GM18519 (cell line): ENCODE results near the gene TTLL11.

Source experiments
- ATAC-seq: cut with Tn5 transposase; IDR thresholded peaks from one replicate; pipeline ENCODE4 v1.9.1; 2021; ENCODE audit warnings: mild to moderate bottlenecking, moderate library complexity; ENCODE audit not compliant: unreplicated experiment, low FRiP score

Gene TTLL11

DNA sequence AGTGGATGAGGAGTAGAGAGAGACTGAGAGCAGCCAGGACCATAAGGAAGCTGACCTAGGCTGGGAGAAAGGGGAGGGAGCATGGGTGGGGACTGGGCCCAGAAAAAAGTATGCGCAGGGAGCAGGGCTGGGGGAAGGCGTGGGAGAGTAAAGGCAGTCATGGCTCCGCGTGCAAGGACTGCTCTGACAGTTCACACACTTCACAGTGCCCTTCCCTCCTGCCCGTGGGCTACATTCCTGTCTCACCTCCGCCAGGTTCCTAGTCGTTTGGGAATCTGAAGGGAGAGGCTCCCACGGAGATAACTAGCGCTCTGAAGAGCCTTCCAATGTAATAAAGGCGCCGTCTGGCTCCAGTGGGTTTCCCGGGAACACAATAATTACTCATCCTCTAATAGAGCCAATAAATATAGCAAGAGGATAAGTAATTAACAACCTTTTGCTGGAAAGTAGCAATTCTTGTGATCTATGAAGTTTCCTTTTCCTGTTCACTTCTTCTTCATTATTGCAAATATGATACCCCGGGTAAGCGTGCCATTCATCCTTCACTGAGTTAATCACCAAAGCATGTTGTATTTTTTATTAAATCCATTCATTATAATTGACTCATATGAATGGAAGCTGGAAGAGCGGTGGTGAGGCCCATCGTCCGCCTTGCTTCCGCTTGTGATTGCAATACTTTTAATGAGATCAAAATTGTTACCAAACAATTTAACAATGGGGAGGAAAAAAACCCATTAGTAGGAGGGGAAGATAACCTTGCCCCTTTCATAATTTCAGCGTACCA, 39.3 kb downstream of the TTLL11 start:
- ATAC-seq: no peak

DNA sequence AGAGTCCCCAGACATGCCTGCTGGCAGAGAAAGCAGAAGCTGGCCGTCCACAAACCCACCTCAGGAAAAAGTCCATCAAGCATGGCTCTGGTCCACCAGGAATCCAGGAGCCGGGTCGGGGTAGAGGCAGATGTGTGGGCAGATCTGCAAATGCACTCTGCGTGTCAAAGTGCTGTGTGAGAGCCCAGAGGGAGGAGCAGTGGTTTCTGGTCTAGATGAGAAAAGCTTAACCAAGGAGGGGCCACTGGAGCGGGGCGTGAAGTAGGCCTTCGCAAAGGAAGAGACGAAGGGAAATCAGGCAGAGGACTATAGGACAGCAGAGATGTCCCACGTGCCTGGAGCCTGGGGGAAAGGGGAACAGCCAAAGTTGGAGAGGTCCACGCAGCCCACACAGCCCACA, 40.0 kb downstream of the TTLL11 start:
- no peak for ATAC-seq

DNA sequence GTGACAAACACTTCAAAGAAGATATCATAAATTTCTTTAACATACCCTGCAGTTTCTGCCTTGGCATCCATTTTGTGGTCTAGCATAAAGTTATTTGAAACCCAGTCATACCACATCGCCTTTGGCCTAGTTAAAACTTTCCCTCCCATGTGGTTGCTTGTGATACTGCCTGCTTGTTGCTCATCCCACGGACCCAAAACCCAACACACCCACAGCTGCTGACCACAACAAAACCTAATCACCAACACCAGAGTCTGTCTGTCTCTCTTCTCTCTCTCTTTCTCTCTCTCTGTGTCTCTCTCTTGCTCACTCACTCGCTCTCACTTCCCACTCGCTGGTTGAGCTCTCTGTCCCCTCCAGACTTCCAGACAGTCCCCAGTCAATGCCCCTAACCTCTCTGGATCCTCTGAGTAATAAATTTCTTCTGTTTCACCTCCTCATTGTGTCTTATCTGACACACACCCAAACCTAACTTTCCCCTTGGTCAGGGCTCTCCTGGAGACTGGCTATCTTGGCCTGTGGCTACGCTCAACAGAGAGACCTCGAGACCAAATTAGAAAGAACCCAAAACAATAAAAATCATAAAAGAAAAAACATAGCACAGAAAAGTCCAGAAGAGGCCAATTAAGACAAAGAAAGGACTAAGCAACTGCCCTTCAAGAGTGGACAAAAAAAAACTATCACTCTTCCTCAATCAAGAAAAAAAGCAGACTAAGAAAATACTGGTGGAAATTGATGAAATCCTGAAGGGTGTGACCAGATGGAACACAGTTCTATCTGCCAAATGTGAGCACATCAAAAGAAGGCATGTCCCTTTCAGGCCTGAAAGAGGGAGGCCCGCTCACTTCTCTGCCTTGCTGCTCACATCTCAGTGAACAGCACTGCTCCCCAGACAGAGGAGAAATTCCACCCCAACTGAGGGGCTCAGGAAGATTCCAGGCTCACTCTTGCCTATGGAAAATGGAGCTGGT, 41.5 kb downstream of the TTLL11 start:
- no peak for ATAC-seq

DNA sequence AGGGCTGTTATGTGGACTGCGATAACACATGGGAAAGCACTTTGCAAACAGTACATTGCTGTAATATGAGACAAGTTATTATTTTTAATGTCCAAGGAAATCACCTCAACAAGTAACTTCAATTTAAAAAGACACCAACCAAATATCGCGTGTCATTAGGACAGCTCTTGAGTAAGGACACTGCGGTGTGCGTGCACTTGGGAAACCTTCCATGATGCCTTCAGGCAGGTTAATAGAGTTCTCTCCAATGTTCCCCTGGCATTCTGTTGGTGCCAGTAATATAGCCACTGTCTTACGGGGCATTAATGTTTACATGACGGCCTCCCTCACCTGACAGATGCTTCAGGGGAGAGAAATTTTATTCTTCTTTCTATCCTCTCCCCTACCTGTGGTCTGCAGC, 42.9 kb downstream of the TTLL11 start:
- ATAC-seq: no peak

GRCh38 chr9:122042056-122042455, 51.1 kb downstream of the TTLL11 start:
- no peak for ATAC-seq

DNA sequence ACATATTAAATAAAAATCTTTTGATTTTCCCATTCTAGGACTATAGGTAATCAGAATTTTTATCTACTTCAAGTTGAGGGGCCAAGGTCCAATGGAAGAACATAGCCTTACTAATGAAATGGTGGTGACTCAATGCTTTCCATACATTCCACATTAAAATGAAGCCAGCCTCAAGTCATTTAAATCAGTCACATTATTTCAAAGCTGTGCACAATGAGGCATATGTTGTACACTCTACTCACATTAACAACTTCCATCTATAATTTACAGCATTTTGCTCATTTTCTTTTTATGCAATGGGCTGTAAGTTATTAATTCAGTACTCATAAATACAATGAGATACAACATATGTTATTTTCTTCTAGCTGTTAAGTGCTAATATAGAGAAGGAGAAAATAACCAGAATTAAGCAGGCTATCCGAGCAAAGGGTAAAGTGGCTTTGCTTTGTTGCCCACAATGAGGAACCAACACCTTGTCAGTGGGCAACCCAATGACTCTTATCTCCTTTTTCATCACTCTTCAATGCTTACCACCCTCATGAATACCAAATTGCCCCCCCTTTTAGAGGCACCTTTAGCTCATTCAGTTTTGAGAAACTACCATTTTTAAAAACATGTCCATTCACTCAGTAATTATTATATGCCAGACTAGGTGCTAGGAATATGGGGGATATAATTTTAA, 52.4 kb downstream of the TTLL11 start:
- no peak for ATAC-seq

- no peak for ATAC-seq
Measured at GRCh38 chr9:122039234-122039633, 53.9 kb downstream of the TTLL11 start.

DNA sequence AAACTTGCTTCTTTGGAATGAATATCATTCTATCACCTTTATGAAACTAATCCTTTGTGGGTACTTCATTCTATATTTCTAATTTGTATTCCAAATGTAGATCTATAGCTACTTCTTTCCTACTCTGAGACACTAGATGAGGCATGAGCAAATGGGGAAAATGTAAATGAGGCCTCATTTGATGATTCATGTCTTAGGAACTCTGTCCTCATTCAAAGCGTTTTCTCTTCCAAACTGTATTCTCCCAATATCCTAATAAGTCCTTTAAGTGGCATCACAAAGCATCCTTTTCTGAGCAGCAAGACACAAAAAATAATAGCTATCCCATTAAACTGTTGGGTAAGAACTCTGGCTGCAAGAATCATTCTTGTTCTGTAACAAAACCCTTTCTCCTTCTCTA, 56.1 kb downstream of the TTLL11 start:
- ATAC-seq: no peak

DNA sequence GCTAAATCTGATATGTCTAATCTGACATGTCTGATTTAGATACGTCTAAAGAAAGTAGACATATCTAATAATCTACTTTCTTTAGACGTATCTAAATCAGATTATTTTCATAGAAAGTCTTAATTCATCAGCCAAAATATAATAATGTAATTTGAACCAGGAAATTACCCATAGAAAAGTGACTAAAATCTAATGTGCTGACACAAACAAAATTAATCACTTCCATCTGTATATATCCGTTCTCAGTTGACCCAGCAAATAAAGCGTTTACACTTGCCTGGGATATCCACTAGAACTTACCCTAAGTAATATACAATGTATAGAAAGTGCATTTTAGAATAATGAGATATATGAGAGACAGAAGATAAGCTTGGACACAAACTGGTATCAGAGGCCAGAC, 56.7 kb downstream of the TTLL11 start:
- ATAC-seq: no peak

GRCh38 chr9:122033775-122034373, 59.2 kb downstream of the TTLL11 start:
- no peak for ATAC-seq

GRCh38 chr9:122032346-122032745, 60.8 kb downstream of the TTLL11 start:
- ATAC-seq: no peak

DNA sequence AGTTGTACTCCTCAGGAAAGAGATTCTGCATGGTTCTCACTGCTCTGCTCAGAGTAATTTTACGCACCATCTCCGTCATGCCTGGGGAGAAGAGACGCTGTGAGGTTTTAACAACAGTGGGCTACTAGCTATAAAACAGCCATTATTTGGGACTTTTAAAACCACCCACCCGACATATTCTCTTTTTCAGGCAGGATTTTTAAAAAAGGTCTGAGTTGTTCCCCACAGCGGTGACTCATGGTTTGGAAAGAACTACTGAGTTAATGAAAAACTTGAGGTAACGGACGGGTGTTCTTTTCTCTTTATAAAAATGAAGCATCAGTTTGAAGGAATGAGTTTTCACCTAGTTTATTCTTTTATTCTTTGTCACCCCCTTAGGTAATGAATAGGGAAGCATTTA, 61.3 kb downstream of the TTLL11 start:
- no peak for ATAC-seq

- no peak for ATAC-seq
Measured at GRCh38 chr9:122031157-122031556, 62.0 kb downstream of the TTLL11 start.

- no peak for ATAC-seq
Measured at GRCh38 chr9:122030357-122030756, 62.8 kb downstream of the TTLL11 start.

- no peak for ATAC-seq
Measured at GRCh38 chr9:122029898-122030297, 63.2 kb downstream of the TTLL11 start.

DNA sequence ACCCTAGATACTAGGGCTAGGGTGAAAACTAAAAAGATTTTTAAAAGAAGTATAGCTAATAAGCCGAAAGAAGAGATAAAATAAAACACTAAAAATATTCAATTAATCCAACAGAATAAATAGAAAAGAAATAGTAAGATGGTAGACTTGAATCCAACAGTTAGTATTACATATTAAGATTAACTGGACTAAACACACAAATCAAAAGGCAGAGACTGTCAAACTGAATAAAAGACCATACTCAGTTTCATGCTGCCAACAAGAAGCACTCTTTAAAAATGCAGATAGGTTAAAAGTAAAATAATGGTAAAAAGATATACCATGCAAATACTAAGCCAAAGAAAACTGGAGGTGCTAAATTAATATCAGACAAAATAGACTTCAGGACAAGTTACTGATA, 65.0 kb downstream of the TTLL11 start:
- no peak for ATAC-seq

- no peak for ATAC-seq
Measured at GRCh38 chr9:122020398-122020797, 72.7 kb downstream of the TTLL11 start.

GRCh38 chr9:122016744-122017143, 76.4 kb downstream of the TTLL11 start:
- no peak for ATAC-seq

DNA sequence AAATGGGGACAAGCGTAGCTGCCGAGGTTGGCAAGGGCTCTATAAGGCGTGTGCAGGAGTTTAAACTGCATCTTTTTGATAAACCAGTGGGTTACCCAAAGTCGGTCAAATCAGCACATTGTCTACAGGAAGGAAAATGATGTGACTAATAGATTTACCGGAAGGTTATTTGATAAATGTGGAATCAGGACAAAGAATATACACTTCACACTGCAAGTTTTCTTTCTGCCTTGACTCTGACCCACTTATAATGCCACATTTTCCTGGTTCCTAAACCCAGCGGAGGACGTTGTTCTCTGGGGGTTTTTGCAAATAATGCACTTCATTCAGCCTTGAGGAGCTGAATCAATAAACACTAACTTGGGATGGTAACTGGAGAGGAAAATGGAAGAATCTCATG, 76.8 kb downstream of the TTLL11 start:
- no peak for ATAC-seq

GRCh38 chr9:122015170-122015821, 77.8 kb downstream of the TTLL11 start:
- ATAC-seq: no peak
